Hepatocyte (in vitro differentiated cells): Measurements from ENCODE around the gene VAV1. TPM values are rescaled to one million over a fixed set of nuclear protein-coding genes. Genes with fewer than 3 reads are reported as not detected.

ENCODE experiments used
- DNase-seq: peaks from one replicate; pipeline ENCODE4 v3.0.0-alpha.2; 2016; ENCODE audit warnings: low spot score
- H2AFZ ChIP-seq: fragments of 200-600 bp; sonication (generic); 2 replicates; pipeline ENCODE4 v1.6.0; 2016; ENCODE audit warnings: antibody characterized with exemption, mild to moderate bottlenecking
- H3K27ac ChIP-seq: fragments of 200-600 bp; sonication (generic); 2 replicates; pipeline ENCODE4 v1.5.1; 2016; ENCODE audit warnings: mild to moderate bottlenecking
- H3K27me3 ChIP-seq: fragments of 200-600 bp; sonication (generic); 2 replicates; pipeline ENCODE4 v1.6.1; 2016
- H3K36me3 ChIP-seq: fragments of 200-600 bp; sonication (generic); replicated peaks from 2 replicates; pipeline ENCODE4 v1.5.1; 2016; ENCODE audit warnings: low read depth; ENCODE audit not compliant: insufficient read depth
- H3K4me1 ChIP-seq: fragments of 200-600 bp; sonication (generic); 2 replicates; pipeline ENCODE4 v1.5.1; 2016; ENCODE audit warnings: mild to moderate bottlenecking, moderate library complexity; ENCODE audit not compliant: insufficient read depth
- H3K4me2 ChIP-seq: fragments of 200-600 bp; sonication (generic); 2 replicates; pipeline ENCODE4 v1.6.0; 2016
- H3K4me3 ChIP-seq: fragments of 200-600 bp; sonication (generic); 2 replicates; pipeline ENCODE4 v1.5.1; 2016; ENCODE audit warnings: mild to moderate bottlenecking
- H3K79me2 ChIP-seq: fragments of 200-600 bp; sonication (generic); 2 replicates; pipeline ENCODE4 v1.6.0; 2017; ENCODE audit warnings: mild to moderate bottlenecking
- H3K9me2 ChIP-seq: fragments of 200-600 bp; sonication (generic); replicated peaks from 2 replicates; pipeline ENCODE4 v1.6.0; 2017; ENCODE audit warnings: mild to moderate bottlenecking; ENCODE audit not compliant: insufficient read depth
- H3K9me3 ChIP-seq: fragments of 200-600 bp; sonication (generic); 2 replicates; pipeline ENCODE4 v1.5.1; 2016; ENCODE audit warnings: low read depth, mild to moderate bottlenecking
- H4K20me1 ChIP-seq: fragments of 200-600 bp; sonication (generic); 2 replicates; pipeline ENCODE4 v1.6.0; 2016; ENCODE audit warnings: mild to moderate bottlenecking; ENCODE audit not compliant: insufficient read depth, poor library complexity, severe bottlenecking
- EZH2 ChIP-seq: fragments of 200-600 bp; sonication (generic); IDR thresholded peaks from 2 replicates; pipeline ENCODE4 v1.6.1; 2016; ENCODE audit warnings: antibody characterized with exemption, mild to moderate bottlenecking, borderline replicate concordance
- EZH2phosphoT487 ChIP-seq: fragments of 200-600 bp; sonication (generic); IDR thresholded peaks from one replicate; pipeline ENCODE4 v1.6.1; 2018; ENCODE audit warnings: antibody characterized with exemption, mild to moderate bottlenecking, low read depth, moderate library complexity; ENCODE audit not compliant: unreplicated experiment, severe bottlenecking
- WGBS: methylation state at CpG from one replicate; pipeline ENCODE4 v1.1.6; 2016; ENCODE audit warnings: low lambda C conversion rate; ENCODE audit errors: missing lambda C conversion rate; 5-methylcytosine and 5-hydroxymethylcytosine counted together
- polyA plus RNA-seq: library from polyadenylated mRNA; unstranded; fragments of >200 nt; fragmentation: Nextera tagmentation; extraction: Ambion mirVana; gene quantifications from 2 replicates; pipeline ENCODE4 v1.2.1, GENCODE V29; 2016
- total RNA-seq: library from RNA; depleted of rRNA; stranded (reverse); fragments of >200 nt; gene quantifications from 2 replicates; pipeline ENCODE4 v1.2.3, GENCODE V29; 2014
- TF ChIP-seq, protein P1 (sequence below): fragments of 200-600 bp; sonication (generic); IDR thresholded peaks from 2 replicates; pipeline ENCODE4 v1.5.1; 2016; ENCODE audit warnings: antibody characterized with exemption, mild to moderate bottlenecking; ENCODE audit not compliant: poor library complexity

The VAV1 gene
- total and polyA plus RNA-seq, 2 experiments from 2014 or later: 0.23 TPM; not detected in 1

GRCh38 chr19:6832412-6832811 lies 59.9 kb downstream of the VAV1 start:
- Histone ChIP-seq H3K9me3 (no peaks in the 10 kb centered on the region), H3K9me2 (no peaks in the 10 kb centered on the region), H3K27ac (no peak overlapping the region), H3K36me3 (no peaks in the 10 kb centered on the region), H2AFZ (no peak overlapping the region), H3K79me2 (no peaks in the 10 kb centered on the region), H3K27me3 (no peaks in the 10 kb centered on the region), H4K20me1 (no peaks in the 10 kb centered on the region), H3K4me1 (no peaks in the 10 kb centered on the region), H3K4me3 (no peak overlapping the region), H3K4me2 (no peak overlapping the region)
- WGBS: 58% methylated on average over 1 of the region's 1 CpG
- no peak for DNase-seq
- TF ChIP-seq, protein P1, sequence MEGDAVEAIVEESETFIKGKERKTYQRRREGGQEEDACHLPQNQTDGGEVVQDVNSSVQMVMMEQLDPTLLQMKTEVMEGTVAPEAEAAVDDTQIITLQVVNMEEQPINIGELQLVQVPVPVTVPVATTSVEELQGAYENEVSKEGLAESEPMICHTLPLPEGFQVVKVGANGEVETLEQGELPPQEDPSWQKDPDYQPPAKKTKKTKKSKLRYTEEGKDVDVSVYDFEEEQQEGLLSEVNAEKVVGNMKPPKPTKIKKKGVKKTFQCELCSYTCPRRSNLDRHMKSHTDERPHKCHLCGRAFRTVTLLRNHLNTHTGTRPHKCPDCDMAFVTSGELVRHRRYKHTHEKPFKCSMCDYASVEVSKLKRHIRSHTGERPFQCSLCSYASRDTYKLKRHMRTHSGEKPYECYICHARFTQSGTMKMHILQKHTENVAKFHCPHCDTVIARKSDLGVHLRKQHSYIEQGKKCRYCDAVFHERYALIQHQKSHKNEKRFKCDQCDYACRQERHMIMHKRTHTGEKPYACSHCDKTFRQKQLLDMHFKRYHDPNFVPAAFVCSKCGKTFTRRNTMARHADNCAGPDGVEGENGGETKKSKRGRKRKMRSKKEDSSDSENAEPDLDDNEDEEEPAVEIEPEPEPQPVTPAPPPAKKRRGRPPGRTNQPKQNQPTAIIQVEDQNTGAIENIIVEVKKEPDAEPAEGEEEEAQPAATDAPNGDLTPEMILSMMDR: no peak
- TF ChIP-seq EZH2: no peak
- no peak for TF ChIP-seq EZH2phosphoT487

- Histone ChIP-seq H3K9me3 (no peaks in the 10 kb centered on the region), H3K79me2 (no peaks in the 10 kb centered on the region), H3K4me1 (no peaks in the 10 kb centered on the region), H3K27me3 (no peaks in the 10 kb centered on the region), H3K36me3 (no peaks in the 10 kb centered on the region), H3K4me2 (no peak overlapping the region), H3K4me3 (no peak overlapping the region), H3K27ac (no peak overlapping the region), H2AFZ (no peak overlapping the region), H3K9me2 (no peaks in the 10 kb centered on the region), H4K20me1 (no peaks in the 10 kb centered on the region)
- no peak for DNase-seq
- WGBS: 90% methylated on average over 16 of the region's 16 CpGs
- TF ChIP-seq, protein P1: no peak
- TF ChIP-seq EZH2 (no peak), EZH2phosphoT487 (no peak)
These were observed 60.8 kb downstream of the VAV1 start for GRCh38 chr19:6833166-6833790.

DNA sequence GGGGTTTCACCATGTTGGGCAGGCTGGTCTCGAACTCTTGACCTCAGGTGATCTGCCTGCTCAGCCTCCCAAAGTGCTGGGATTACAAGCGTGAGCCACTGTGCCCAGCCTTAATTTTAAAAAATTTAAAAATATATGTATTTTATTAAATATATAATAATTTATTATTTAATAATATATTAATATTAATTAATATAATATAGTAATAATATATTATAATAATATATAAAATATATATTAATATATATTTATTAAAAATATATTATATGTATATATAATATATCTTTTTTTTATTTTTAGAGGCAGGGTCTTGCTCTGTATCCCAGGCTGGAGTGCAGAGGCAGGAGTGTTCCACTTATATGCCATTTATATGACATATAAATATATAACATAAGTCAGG lies 61.9 kb downstream of the VAV1 start:
- Histone ChIP-seq H2AFZ (no peak overlapping the region), H3K4me1 (no peaks in the 10 kb centered on the region), H3K27me3 (no peaks in the 10 kb centered on the region), H3K36me3 (no peaks in the 10 kb centered on the region), H3K27ac (no peak overlapping the region), H3K4me3 (no peak overlapping the region), H4K20me1 (no peaks in the 10 kb centered on the region), H3K9me3 (no peaks in the 10 kb centered on the region), H3K4me2 (no peak overlapping the region), H3K9me2 (no peaks in the 10 kb centered on the region), H3K79me2 (no peaks in the 10 kb centered on the region)
- DNase-seq: no peak
- WGBS: 88% methylated on average over 2 of the region's 2 CpGs
- TF ChIP-seq EZH2 (no peak), EZH2phosphoT487 (no peak)
- TF ChIP-seq, protein P1: no peak
